ENCODE data around the gene LANCL3.

Gene LANCL3

DNA sequence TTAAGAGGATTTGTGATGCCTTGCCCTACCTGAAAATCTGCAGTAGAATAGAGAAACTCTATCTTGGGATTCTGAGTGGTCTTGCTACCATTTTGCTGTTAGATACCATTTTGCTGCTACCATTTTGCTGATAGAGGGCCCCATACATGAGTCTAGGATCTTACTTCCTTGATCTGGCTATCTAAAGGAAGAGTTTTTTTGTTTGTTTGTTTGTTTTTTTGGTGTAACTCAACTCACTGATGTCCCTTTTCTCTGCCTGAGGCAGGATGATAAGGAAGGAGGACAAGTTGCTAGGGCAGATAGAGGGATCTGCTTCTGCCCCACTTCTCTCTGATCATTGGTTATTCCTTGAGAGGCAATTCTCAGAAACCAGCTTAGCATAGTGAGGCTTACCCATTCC, 145.1 kb downstream of the LANCL3 start:
- in situ Hi-C loops (cut with HindIII; ENCODE audit: low pct_ligation_motif_present, low pct_unique_long_range_greater_than_20kb, low sequenced_read_pairs) = no loop called here
- DNase-seq = no peak

DNA sequence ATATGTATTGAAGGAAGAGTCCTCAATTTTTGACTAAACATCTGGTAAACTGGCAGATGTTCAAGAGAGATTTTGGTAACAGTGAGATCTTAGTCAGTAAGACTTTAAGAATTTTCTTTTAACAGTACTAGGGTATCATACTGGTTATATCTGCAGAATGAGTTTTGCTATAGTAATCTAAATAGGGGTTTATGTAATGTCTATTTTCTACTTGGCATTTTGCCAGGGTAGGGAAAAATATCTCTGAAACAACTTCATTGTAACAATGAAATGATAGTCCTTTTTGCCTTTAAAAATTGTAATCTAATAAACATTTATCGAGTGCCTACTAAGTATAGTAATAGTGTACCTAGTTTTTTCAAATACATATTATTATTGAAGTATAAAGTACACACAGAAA, 146.2 kb downstream of the LANCL3 start:
- DNase-seq = no peak
- in situ Hi-C loops (cut with HindIII; ENCODE audit: low pct_ligation_motif_present, low pct_unique_long_range_greater_than_20kb, low sequenced_read_pairs) = no loop called here

DNA sequence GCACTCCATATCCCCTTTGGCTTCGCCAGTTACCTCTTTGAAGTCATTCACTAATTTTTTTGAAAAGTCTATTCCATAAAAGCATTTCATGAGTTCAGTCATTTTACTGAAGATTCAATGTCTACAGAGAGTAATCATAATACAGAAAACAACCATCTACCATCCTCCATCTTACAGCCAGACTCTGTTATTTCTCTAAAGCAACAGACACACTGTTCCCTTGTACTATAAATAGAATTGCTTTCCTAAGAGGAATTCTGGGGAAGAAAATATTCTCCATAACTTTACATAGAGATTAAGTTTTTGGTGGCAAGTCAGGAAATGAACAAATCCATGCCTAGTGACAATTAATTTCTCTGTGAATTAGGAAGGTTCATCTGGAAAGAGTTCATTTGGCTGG, 151.1 kb downstream of the LANCL3 start:
- in situ Hi-C loops (cut with HindIII; ENCODE audit: low pct_ligation_motif_present, low pct_unique_long_range_greater_than_20kb, low sequenced_read_pairs) = no loop called here
- no peak for DNase-seq

DNA sequence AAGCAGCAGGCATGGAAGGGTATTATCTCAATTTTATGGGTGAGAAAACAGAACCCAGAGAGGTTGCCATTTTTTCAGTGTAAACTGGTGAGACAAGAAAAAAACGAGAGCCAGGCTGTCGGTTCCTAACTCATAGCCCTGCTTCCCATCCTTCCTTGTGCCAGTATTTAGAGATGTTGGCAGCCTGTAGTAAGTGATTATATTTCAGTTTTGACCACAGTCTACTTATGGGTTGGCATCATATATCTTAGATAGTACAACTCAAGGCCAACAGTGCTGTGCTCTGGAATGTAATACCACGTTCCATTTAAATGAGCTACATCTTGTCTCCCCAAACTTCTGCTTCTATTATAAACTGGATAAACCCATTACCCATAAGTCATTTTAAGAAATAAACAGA, 154.9 kb downstream of the LANCL3 start:
- no peak for DNase-seq
- in situ Hi-C loops (cut with HindIII; ENCODE audit: low pct_ligation_motif_present, low pct_unique_long_range_greater_than_20kb, low sequenced_read_pairs) = no loop called here
